ENCODE measurements around the gene SLC25A23. TPM values are rescaled to one million over a fixed set of nuclear protein-coding genes. Genes with fewer than 3 reads are reported as not detected.

The SLC25A23 gene
- total RNA-seq, 2 experiments from 2014 or later, result 11.9 to 12.1 TPM

DNA sequence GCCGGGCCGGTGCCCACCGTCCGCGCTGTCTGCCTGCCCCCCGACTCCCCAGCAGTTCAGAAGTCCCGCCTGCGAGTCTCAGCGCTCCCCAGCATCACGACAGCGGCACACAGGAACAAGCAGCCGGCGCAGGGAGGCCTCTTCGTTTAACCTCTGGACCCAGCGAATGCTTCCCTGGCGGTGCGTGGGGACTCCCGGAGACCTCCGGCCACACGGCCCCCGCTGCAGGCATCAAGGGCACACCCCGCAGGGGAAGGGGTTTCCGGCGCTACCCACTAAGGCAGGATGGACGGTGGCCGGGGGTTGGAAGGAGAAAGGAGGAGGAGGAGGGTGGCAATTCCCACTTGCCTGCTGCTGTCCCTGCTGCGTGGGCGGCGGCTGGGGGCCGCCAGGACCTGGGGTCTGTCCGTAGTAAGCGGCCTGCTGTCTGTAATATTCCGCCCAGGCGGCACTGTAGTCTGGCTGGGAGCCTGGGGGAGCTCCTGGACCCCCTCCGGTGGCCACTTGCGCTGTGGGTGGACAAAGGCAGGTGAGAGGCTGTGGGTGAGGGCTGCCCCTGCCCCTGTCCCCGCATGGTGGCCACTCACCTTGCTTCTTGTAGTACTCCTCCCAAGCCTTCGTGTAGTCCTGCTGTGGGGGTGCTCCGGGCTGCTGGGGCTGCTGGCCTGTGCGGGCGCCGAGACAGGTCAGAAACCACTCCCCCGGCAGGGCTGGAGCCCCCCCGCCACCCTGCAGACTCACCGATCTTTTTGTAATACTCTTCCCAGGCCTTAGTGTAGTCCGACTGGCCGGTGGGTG is 44.6 kb downstream of the SLC25A23 start:
- no peak overlapping the region for H3K4me3 Mint-ChIP-seq
- no peak for ATAC-seq

DNA sequence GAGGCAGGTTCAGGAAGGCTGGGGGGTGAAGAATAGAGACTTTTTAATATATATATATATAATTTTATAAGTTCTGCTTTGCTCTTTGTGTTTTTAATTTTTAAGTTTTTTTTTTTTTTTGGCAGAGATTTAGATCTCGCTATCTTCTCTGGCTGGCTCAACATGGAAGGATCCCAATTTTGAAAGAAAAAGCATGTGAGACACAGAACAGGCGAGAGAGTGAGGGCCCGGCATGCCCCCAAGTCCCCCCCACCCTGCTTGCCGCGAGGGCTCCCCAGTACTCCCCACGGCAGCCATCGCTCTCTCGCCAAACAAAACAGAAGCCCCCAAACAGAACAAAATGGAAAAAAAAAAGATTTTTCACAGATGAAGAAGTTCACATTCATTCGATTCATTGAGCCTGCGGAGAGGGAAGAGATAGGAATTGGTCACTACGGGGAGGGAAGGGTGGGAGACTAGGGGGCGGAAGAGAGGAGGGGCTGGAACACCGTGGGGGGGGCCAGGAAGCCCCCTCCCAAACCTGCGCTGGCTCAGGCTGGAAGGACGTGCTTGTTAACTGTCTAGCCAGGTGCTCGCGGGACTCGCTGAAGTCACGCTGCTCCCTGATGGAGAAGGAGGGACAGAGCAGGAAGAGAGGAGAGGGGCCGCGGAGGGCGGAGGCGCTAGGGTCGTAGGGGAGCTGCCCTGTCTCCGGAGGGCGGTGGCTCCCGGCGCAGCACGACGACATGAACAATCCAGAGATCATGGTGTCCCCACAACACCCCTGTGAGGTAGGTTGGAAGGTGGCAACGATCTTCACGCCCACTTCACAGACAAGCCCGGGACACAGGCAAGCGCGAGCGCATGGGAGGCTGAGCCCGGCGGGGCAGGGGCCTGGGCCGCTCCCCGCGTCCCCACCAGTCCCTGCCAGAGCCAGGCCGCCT is 45.6 kb downstream of the SLC25A23 start:
- no peaks in the 10 kb centered on the region for H3K27me3 Mint-ChIP-seq
- ATAC-seq, result no peak
- TF ChIP-seq, protein P1, sequence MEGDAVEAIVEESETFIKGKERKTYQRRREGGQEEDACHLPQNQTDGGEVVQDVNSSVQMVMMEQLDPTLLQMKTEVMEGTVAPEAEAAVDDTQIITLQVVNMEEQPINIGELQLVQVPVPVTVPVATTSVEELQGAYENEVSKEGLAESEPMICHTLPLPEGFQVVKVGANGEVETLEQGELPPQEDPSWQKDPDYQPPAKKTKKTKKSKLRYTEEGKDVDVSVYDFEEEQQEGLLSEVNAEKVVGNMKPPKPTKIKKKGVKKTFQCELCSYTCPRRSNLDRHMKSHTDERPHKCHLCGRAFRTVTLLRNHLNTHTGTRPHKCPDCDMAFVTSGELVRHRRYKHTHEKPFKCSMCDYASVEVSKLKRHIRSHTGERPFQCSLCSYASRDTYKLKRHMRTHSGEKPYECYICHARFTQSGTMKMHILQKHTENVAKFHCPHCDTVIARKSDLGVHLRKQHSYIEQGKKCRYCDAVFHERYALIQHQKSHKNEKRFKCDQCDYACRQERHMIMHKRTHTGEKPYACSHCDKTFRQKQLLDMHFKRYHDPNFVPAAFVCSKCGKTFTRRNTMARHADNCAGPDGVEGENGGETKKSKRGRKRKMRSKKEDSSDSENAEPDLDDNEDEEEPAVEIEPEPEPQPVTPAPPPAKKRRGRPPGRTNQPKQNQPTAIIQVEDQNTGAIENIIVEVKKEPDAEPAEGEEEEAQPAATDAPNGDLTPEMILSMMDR (IDR thresholded peaks at IDR 0.05), result no peak
- CTCF ChIA-PET, result no interaction called here
- no peak overlapping the region for H3K27ac Mint-ChIP-seq
- DNase-seq, result no peak
- no peaks in the 10 kb centered on the region for H3K4me1 Mint-ChIP-seq (ENCODE audit: low read depth)
- POLR2A ChIA-PET, result no interaction called here
- peaks cover 36% of the 10 kb centered on the region for H3K36me3 Mint-ChIP-seq (ENCODE audit: low read depth)
- no peak overlapping the region for H3K4me3 Mint-ChIP-seq
- H3K9me3 Mint-ChIP-seq, result no peaks in the 10 kb centered on the region
- intact Hi-C loops (cut with micrococcal nuclease), result no loop called here

More for the DNA sequence above, 44.6 kb downstream of the SLC25A23 start:
- ChIA-PET CTCF (no interaction called here), POLR2A (no interaction called here)
- TF ChIP-seq, protein P1 (IDR thresholded peaks at IDR 0.05), result no peak
- no peak overlapping the region for H3K27ac Mint-ChIP-seq
- H3K27me3 Mint-ChIP-seq, result no peaks in the 10 kb centered on the region
- H3K9me3 Mint-ChIP-seq, result no peaks in the 10 kb centered on the region
- no peaks in the 10 kb centered on the region for H3K4me1 Mint-ChIP-seq (ENCODE audit: low read depth)
- no peak for DNase-seq
- intact Hi-C loops (cut with micrococcal nuclease), result no loop called here
- peaks cover 43% of the 10 kb centered on the region for H3K36me3 Mint-ChIP-seq (ENCODE audit: low read depth)

DNA sequence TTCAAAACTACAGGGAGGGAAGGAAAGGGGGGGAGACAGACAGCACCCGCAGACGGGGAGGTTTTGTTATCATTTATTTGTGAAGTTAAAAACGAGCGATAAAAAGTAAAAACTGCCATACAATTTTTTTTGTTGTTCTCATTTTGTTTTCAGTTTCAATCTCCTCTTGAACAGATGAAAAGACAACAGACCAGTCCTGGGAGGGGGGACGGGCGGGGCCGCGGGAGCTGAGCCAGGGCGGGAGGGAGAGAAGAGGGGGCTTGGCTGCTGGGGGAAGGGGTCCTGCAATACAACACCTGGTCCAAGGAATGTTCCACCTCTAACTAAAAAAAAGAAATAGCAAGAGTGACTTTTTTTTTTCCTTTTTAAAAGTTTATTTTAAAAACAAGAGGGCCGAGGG is 46.3 kb downstream of the SLC25A23 start:
- no peak for ATAC-seq
- H3K36me3 Mint-ChIP-seq (ENCODE audit: low read depth), result peaks cover 29% of the 10 kb centered on the region
- DNase-seq, result no peak
- no peaks in the 10 kb centered on the region for H3K4me1 Mint-ChIP-seq (ENCODE audit: low read depth)
- H3K27me3 Mint-ChIP-seq, result no peaks in the 10 kb centered on the region
- CTCF ChIA-PET, result no interaction called here
- POLR2A ChIA-PET, result interaction anchor here (0.9 kb wide), 1 partner anchor 11 kb away, joined by 3 read pairs; the partner anchor contains the start of gene KHSRP
- no peak overlapping the region for H3K27ac Mint-ChIP-seq
- H3K9me3 Mint-ChIP-seq, result no peaks in the 10 kb centered on the region
- H3K4me3 Mint-ChIP-seq, result no peak overlapping the region
- TF ChIP-seq, protein P1 (IDR thresholded peaks at IDR 0.05), result no peak
- intact Hi-C loops (cut with micrococcal nuclease), result no loop called here

DNA sequence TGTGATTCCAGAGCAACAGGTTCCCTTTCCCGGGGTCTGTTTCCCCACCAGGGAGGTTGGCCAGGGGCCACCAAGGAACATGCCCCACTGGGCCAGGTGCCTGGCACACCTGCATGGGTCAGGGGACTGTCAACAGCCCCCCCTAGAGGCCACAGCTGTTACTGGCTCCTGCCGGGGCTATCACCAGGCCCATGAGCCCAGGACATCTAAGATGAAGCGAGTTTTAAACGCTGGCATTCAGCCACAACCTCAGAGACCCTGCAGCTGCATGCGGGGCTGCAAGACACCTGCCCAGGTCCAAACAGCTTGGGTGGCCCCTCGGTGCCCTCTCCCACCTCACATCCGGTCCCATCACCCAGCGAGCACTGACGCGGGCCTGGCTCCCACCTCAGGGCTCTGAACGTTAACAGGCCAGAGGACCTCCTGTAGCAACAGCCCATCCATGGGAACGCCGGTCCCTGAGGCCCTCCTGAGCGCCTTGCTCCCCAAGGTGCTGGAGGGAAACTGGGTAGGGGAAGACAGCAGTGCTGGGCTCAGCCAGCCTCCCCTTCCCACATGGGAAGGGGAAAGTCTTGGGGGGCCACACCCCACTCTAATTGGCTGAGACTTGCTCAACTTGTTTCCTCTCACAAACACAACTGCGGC is 47.0 kb downstream of the SLC25A23 start:
- TF ChIP-seq, protein P1 (IDR thresholded peaks at IDR 0.05), result peak; percentile 85
- peak; percentile 71 for DNase-seq
- ChIA-PET POLR2A (interaction anchor here (0.9 to 3.3 kb wide), 7 partner anchors 8 to 34 kb away, joined by 3 to 17 read pairs (median 4); partner anchors contain the start of genes GTF2F1 and KHSRP), CTCF (interaction anchor here (1.0 to 1.7 kb wide), 2 partner anchors 19 to 40 kb away, joined by 3 to 5 read pairs; partner anchors contain the start of gene ALKBH7)
- H3K27me3 Mint-ChIP-seq, result no peaks in the 10 kb centered on the region
- ATAC-seq, result peak; percentile 83
- intact Hi-C loops (cut with micrococcal nuclease), result no loop called here
- H3K4me1 Mint-ChIP-seq (ENCODE audit: low read depth), result no peaks in the 10 kb centered on the region
- H3K36me3 Mint-ChIP-seq (ENCODE audit: low read depth), result peaks cover 23% of the 10 kb centered on the region
- no peak overlapping the region for H3K27ac Mint-ChIP-seq
- no peaks in the 10 kb centered on the region for H3K9me3 Mint-ChIP-seq
- no peak overlapping the region for H3K4me3 Mint-ChIP-seq
